22Rv1 (cell line): ENCODE results near the gene PNMA3.

ENCODE experiments used
- ZFX ChIP-seq: fragments of 450-650 bp; IDR thresholded peaks from 2 replicates; pipeline ENCODE4 v1.6.1; 2017; ENCODE audit warnings: antibody characterized with exemption, borderline replicate concordance
- TF ChIP-seq, protein P1 (sequence below): fragments of 450-650 bp; IDR thresholded peaks from 2 replicates; pipeline ENCODE4 v1.5.1; 2017; ENCODE audit warnings: mild to moderate bottlenecking

DNA sequence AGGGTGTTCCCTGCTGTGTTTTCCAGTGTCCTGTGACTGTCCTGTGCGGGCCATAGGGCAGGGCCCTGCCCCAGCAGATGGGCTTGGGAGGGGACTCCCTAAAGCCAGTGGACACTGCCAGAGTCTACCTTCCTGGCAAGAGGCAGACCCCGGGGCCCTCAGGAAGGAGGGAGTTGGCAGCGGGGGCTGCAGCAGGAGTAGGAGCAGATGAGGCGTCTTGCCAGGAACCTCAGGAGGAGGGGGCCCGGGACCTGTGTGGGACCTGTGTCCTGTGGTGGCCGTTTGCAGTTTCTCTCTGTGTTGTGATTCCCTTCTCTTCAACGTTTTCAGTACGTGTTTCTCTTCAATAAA lies 3.8 kb downstream of the PNMA3 start:
- TF ChIP-seq, protein P1, sequence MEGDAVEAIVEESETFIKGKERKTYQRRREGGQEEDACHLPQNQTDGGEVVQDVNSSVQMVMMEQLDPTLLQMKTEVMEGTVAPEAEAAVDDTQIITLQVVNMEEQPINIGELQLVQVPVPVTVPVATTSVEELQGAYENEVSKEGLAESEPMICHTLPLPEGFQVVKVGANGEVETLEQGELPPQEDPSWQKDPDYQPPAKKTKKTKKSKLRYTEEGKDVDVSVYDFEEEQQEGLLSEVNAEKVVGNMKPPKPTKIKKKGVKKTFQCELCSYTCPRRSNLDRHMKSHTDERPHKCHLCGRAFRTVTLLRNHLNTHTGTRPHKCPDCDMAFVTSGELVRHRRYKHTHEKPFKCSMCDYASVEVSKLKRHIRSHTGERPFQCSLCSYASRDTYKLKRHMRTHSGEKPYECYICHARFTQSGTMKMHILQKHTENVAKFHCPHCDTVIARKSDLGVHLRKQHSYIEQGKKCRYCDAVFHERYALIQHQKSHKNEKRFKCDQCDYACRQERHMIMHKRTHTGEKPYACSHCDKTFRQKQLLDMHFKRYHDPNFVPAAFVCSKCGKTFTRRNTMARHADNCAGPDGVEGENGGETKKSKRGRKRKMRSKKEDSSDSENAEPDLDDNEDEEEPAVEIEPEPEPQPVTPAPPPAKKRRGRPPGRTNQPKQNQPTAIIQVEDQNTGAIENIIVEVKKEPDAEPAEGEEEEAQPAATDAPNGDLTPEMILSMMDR, result no peak
- TF ChIP-seq ZFX, result no peak
